K562 (cell line): ENCODE results near the gene FZD4. TPM values are rescaled to one million over a fixed set of nuclear protein-coding genes. Genes with fewer than 3 reads are reported as not detected.
A peak's percentile ranks its signal among the peaks of the same experiment; 100 is the strongest.

Experiments used
- ARID2 ChIP-seq: fragments of 450-650 bp; IDR thresholded peaks from 2 replicates; pipeline ENCODE4 v1.6.1; 2017; ENCODE audit warnings: antibody characterized with exemption, mild to moderate bottlenecking
- CBX5 ChIP-seq: IDR thresholded peaks from 2 replicates; pipeline ENCODE4 v1.6.1; 2014; ENCODE audit warnings: low read depth, borderline replicate concordance
- KDM4B ChIP-seq, 2 experiments: fragments of 450-650 bp in 1 of 2; sonication (generic) in 1 of 2; IDR thresholded peaks; 2 replicates each; pipeline ENCODE4 v1.6.1; 2016 to 2017; ENCODE audit warnings: borderline replicate concordance in 2 of 2, antibody characterized with exemption in 1 of 2, low read depth in 1 of 2, mild to moderate bottlenecking in 1 of 2
- NFIC ChIP-seq: fragments of 450-650 bp; IDR thresholded peaks from 2 replicates; pipeline ENCODE4 v1.6.1; 2017; ENCODE audit warnings: mild to moderate bottlenecking, inconsistent platforms
- SRSF7 ChIP-seq: fragments of 200-400 bp; formaldehyde crosslinking; optimal IDR thresholded peaks from 2 replicates; pipeline ENCODE3; 2017; ENCODE audit warnings: mild to moderate bottlenecking, low read depth, low read length
- TRIM28 ChIP-seq: fragments of 450-650 bp; IDR thresholded peaks from 2 replicates; pipeline ENCODE4 v1.6.1; 2017
- polyA plus RNA-seq, 8 experiments: library from polyadenylated mRNA; depleted of rRNA in 4 of 8; stranded (reverse) in 5 of 8; unstranded in 3 of 8; fragments of >200 nt; fragmentation: Nextera tagmentation in 2 of 8; fragmentation: Illumina TruSeq in 1 of 8; extraction: Ambion mirVana in 2 of 8; extraction: Trizol in 1 of 8; gene quantifications; 2 replicates each; pipeline versions ENCODE4 v1.2.1 to v1.2.3, GENCODE V29; 2011 to 2014; ENCODE audit warnings: inconsistent platforms in 1 of 8, missing spikeins in 1 of 8
- total RNA-seq, 7 experiments: library from RNA; depleted of rRNA in 6 of 7; stranded (reverse); fragments of >200 nt in 6 of 7; fragmentation: Illumina TruSeq in 2 of 7; extraction: Trizol in 2 of 7; gene quantifications; 2 replicates each; pipeline versions ENCODE4 v1.2.1 to v1.2.3, GENCODE V29; 2011 to 2021; ENCODE audit warnings: low replicate concordance in 1 of 7
- TF ChIP-seq, protein P1 (sequence below), 2 experiments: fragments of 450-650 bp in 1 of 2; sonication (generic) in 1 of 2; formaldehyde crosslinking in 1 of 2; IDR thresholded peaks in 1 of 2; conservative IDR thresholded peaks in 1 of 2; 2 replicates each; pipeline versions ENCODE4 v1.6.1 to v1.8.1; 2016 to 2023; ENCODE audit warnings: mild to moderate bottlenecking in 2 of 2, moderate library complexity in 2 of 2, inconsistent platforms in 1 of 2, missing genetic modification reagents in 1 of 2
- TF ChIP-seq, protein P2 (sequence below), 2 experiments: fragments of 450-650 bp in 1 of 2; IDR thresholded peaks; 2 replicates each; pipeline ENCODE4 v1.6.1; 2011 to 2017; ENCODE audit warnings: low read depth in 2 of 2, antibody characterized with exemption in 1 of 2, borderline replicate concordance in 1 of 2, low read length in 1 of 2, mild to moderate bottlenecking in 1 of 2, mixed read lengths in 1 of 2; ENCODE audit not compliant: control insufficient read depth in 1 of 2
- TF ChIP-seq, protein P3 (sequence below): fragments of 450-650 bp; IDR thresholded peaks from 2 replicates; pipeline ENCODE4 v1.6.1; 2018; ENCODE audit warnings: mild to moderate bottlenecking, low read depth; ENCODE audit not compliant: partially characterized antibody
- TF ChIP-seq, protein P4 (sequence below): fragments of 450-650 bp; IDR thresholded peaks from 2 replicates; pipeline ENCODE4 v1.6.1; 2016

Gene FZD4
- total and polyA plus RNA-seq, 9 of the 15 experiments (the other 6 are each of a cell fraction or from before 2014, with no cell fraction given) = 1.2 to 7.9 (median 5.8) TPM

DNA sequence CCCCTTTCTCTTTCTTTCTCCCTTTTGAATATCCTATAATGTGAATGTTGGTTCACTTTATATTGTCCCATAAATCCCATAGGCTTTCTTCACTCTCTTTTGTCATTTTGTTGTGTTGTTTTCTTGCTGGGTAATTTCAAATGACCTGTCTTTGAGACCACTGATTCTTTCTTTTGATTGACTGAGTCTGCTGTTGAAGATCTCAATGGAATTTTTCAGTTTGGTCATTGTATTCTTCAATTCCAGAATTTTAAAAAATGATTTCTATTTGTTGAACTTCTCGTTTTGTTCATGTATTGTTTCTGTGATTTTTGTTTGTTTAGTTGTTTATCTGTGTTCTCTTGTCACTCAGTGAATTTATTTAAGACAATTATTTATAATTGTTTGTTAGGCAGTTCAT, 17.5 kb upstream of the FZD4 start (continued):
- TF ChIP-seq, protein P1, sequence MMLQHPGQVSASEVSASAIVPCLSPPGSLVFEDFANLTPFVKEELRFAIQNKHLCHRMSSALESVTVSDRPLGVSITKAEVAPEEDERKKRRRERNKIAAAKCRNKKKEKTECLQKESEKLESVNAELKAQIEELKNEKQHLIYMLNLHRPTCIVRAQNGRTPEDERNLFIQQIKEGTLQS (IDR thresholded peaks at IDR 0.05) = no peak
- TF ChIP-seq, protein P1 (CRISPR knock-in tag; conservative IDR thresholded peaks at IDR 0.05) = no peak
- TF ChIP-seq NFIC (no peak), KDM4B (IDR thresholded peaks at IDR 0.05; ENCODE audit: borderline replicate concordance in 2 of 2, low read depth in 1 of 2) (no peak), SRSF7 (no peak), CBX5 (0 out of 2 replicates have a peak, but pooled peaks have one; percentile 38), ARID2 (no peak), TRIM28 (peak; percentile 91)
- TF ChIP-seq, protein P2, sequence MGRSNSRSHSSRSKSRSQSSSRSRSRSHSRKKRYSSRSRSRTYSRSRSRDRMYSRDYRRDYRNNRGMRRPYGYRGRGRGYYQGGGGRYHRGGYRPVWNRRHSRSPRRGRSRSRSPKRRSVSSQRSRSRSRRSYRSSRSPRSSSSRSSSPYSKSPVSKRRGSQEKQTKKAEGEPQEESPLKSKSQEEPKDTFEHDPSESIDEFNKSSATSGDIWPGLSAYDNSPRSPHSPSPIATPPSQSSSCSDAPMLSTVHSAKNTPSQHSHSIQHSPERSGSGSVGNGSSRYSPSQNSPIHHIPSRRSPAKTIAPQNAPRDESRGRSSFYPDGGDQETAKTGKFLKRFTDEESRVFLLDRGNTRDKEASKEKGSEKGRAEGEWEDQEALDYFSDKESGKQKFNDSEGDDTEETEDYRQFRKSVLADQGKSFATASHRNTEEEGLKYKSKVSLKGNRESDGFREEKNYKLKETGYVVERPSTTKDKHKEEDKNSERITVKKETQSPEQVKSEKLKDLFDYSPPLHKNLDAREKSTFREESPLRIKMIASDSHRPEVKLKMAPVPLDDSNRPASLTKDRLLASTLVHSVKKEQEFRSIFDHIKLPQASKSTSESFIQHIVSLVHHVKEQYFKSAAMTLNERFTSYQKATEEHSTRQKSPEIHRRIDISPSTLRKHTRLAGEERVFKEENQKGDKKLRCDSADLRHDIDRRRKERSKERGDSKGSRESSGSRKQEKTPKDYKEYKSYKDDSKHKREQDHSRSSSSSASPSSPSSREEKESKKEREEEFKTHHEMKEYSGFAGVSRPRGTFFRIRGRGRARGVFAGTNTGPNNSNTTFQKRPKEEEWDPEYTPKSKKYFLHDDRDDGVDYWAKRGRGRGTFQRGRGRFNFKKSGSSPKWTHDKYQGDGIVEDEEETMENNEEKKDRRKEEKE (IDR thresholded peaks at IDR 0.05; ENCODE audit: borderline replicate concordance in 1 of 2, control insufficient read depth in 1 of 2, low read depth in 2 of 2, low read length in 1 of 2) = no peak
- TF ChIP-seq, protein P3, sequence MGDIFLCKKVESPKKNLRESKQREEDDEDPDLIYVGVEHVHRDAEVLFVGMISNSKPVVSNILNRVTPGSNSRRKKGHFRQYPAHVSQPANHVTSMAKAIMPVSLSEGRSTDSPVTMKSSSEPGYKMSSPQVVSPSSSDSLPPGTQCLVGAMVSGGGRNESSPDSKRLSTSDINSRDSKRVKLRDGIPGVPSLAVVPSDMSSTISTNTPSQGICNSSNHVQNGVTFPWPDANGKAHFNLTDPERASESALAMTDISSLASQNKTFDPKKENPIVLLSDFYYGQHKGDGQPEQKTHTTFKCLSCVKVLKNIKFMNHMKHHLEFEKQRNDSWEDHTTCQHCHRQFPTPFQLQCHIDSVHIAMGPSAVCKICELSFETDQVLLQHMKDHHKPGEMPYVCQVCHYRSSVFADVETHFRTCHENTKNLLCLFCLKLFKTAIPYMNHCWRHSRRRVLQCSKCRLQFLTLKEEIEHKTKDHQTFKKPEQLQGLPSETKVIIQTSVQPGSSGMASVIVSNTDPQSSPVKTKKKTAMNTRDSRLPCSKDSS = peak; percentile 85
- TF ChIP-seq, protein P4, sequence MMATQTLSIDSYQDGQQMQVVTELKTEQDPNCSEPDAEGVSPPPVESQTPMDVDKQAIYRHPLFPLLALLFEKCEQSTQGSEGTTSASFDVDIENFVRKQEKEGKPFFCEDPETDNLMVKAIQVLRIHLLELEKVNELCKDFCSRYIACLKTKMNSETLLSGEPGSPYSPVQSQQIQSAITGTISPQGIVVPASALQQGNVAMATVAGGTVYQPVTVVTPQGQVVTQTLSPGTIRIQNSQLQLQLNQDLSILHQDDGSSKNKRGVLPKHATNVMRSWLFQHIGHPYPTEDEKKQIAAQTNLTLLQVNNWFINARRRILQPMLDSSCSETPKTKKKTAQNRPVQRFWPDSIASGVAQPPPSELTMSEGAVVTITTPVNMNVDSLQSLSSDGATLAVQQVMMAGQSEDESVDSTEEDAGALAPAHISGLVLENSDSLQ = peak; percentile 81
